ENCODE data around the gene TRIP13.

TRIP13 gene

DNA sequence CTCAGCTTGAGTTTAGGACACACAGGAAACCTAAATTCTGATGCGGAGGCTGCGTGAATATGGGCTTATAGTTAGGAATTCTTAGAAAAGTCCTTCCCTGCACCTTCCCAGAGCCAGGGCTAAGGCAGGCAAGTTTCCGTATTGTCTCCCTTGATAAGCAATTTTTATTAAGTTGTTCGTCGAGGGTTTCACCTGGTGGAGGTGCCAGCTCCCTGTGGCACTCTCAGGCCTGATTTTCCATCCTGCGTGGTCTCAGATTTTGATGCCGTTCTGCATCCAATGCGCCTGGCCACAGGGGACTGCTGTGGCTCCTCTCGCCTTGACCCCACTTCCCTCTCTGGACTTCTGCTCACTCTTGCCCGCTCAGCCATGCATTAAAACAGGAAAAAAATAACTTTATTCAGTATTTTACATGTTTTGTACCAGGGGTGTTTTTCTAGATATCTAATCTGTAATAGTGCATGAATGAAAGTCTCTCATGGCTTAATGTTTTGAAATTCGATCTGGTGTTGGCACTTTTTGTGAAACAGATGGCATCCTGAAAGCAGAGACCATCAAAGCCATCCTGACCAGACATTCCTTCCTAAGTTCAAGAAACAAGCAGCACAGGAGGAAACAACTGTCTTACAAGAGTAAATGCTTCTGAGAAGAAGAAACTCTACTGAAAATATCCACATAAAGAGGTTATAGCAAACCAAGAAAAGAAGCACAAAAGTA lies 50.7 kb downstream of the TRIP13 start:
- no peak for TF ChIP-seq POLR2AphosphoS5 (IDR thresholded peaks at IDR 0.05; ENCODE audit: low read depth, low read length)
- no peak for TF ChIP-seq POLR2A (IDR thresholded peaks at IDR 0.05; ENCODE audit: low read depth, low read length)
- TF ChIP-seq TAF1 (IDR thresholded peaks at IDR 0.05; ENCODE audit: borderline replicate concordance, low read depth, low read length), result no peak
- DNase-seq (ENCODE audit: insufficient read length) (no peak), FAIRE-seq (no peak)

- TF ChIP-seq POLR2AphosphoS5 (IDR thresholded peaks at IDR 0.05; ENCODE audit: low read depth, low read length) (no peak), TAF1 (IDR thresholded peaks at IDR 0.05; ENCODE audit: borderline replicate concordance, low read depth, low read length) (no peak), POLR2A (IDR thresholded peaks at IDR 0.05; ENCODE audit: low read depth, low read length) (no peak)
- FAIRE-seq (no peak), DNase-seq (ENCODE audit: insufficient read length) (no peak)
Observed at GRCh38 chr5:943918-944620, 51.4 kb downstream of the TRIP13 start.

DNA sequence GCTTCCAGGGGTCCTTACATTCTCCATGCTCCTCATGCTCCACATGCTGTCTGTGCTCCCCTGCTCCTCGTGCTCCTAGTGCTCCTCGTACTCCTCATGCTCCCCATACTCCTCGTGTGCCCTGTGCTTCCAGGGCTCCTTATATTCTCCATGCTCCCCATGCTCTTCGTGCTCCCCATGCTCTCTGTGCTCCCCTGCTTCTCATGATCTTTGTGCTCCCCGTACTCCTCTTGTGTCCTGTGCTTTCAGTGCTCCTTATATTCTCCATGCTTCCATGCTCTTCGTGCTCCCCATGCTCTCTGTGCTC lies 51.9 kb downstream of the TRIP13 start:
- TF ChIP-seq TAF1 (IDR thresholded peaks at IDR 0.05; ENCODE audit: borderline replicate concordance, low read depth, low read length), result no peak
- FAIRE-seq, result no peak
- no peak for DNase-seq (ENCODE audit: insufficient read length)

DNA sequence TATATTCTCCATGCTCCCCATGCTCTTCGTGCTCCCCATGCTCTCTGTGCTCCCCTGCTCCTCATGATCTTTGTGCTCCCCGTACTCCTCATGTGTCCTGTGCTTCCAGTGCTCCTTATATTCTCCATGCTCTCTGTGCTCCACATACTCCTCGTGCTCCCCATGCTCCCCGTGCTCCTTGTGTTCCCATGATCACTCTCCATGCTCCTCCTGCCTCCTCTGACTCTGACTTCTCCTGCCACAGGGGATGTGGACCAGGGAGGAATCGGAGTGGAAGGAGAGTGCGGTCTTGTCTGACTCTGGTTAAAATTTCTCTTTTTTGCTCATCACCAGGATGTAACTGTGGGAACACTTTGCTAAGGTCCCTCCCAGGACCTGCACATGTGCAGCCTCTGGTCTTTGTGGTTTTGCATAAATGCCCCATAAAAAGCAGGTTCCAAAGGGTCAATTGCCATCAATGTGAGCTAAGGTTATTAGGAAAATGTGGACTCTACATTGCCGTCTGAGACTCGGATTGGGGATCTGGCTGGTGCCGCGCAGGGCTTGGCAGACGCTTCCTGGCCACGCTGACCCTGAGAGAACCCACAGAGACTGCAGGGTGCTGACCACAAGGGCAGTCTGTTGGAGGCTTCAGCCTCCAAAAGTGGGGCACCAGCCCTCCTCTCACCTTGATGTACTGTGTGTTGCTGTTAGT lies 52.5 kb downstream of the TRIP13 start:
- DNase-seq (ENCODE audit: insufficient read length), result no peak
- TF ChIP-seq POLR2AphosphoS5 (IDR thresholded peaks at IDR 0.05; ENCODE audit: low read depth, low read length), result no peak
- no peak for TF ChIP-seq POLR2A (IDR thresholded peaks at IDR 0.05; ENCODE audit: low read depth, low read length)
- no peak for TF ChIP-seq TAF1 (IDR thresholded peaks at IDR 0.05; ENCODE audit: borderline replicate concordance, low read depth, low read length)
- FAIRE-seq, result no peak

DNA sequence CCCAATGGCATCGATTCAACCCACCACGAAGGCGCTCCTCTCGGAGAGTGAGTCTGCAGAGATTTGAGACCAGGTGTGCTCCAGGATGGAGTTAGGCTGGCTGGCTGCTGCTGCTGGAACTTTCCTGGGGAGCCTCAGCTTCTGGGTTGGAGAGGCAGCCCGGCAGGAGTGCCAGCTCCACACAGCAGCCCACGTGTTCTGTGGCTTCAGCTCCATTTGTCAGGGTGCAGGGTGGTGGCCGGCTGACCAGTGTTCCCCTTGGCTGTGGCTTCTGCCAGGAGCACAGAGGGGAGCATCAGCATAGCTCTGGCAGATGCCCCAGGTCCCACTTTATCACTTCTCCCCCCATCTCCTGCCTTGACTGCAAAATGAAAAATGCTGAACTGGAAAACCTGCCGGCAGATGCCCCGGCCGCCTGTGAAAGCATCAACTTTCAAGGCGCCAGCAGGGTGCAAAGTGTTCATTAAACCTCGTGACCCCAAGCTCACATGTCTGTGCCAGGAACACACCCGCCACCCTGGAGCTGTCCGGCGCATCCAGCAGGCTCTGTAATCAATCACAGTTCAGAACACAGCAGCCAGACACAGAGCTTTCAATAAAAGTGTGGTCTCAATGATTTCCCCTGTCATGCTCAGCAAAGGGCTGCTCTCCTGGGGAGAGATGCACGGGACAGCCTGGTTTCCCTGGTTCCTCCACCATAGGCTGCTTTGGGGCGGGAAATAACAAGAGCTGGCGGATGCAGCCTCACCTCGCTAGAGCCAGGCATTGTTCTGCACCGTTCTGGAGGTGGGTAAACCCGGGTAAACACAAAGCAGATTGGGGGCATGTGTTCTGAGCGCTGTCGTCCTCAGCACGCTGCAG lies 53.2 kb downstream of the TRIP13 start:
- TF ChIP-seq POLR2A (IDR thresholded peaks at IDR 0.05; ENCODE audit: low read depth, low read length), result no peak
- no peak for TF ChIP-seq POLR2AphosphoS5 (IDR thresholded peaks at IDR 0.05; ENCODE audit: low read depth, low read length)
- no peak for TF ChIP-seq TAF1 (IDR thresholded peaks at IDR 0.05; ENCODE audit: borderline replicate concordance, low read depth, low read length)
- no peak for FAIRE-seq
- DNase-seq (ENCODE audit: insufficient read length), result no peak

- no peak for DNase-seq (ENCODE audit: insufficient read length)
- TF ChIP-seq TAF1 (IDR thresholded peaks at IDR 0.05; ENCODE audit: borderline replicate concordance, low read depth, low read length) (no peak), POLR2AphosphoS5 (IDR thresholded peaks at IDR 0.05; ENCODE audit: low read depth, low read length) (no peak), POLR2A (IDR thresholded peaks at IDR 0.05; ENCODE audit: low read depth, low read length) (no peak)
- FAIRE-seq, result no peak
Observed at GRCh38 chr5:946720-947625, 54.3 kb downstream of the TRIP13 start.

DNA sequence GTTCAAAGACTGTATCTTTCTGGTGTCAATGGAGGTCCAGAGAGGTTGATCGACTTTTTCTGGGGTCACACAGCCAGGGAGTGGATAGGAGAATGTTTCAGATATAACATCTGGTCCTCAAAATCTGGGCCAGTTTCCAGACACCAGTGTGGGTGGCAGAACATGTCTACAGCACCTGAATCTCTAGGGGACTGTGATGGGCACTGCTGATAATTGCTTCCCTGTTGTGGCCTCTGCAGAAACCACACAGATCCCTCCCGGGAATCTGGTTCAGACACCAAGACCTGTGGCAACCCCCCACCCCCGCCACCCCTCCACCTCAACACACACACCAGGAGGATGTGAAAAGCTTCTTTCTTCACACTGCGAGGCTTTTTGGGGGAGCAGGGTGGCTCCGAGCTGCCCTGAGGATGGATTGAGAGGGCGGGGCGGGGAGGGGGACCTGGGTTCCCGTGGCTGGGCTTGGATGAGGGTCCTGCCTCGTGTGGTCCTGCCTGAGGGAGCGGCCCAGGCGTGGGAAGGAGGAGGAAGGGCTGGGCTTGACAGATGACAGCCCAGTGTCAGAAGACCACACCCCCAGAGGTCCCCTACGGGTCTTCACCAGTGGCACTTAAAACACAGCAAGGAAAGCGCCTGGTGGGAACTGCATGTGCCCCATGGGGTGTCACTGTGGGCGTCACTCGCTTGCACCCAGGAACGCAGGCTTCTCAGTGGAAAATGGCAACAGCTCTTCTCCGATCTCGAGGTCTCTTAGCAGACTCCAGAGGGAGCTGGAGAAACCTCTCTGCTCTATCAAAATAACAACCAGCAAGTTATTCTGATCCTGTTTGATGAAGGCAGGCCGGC lies 55.2 kb downstream of the TRIP13 start:
- no peak for DNase-seq (ENCODE audit: insufficient read length)

DNA sequence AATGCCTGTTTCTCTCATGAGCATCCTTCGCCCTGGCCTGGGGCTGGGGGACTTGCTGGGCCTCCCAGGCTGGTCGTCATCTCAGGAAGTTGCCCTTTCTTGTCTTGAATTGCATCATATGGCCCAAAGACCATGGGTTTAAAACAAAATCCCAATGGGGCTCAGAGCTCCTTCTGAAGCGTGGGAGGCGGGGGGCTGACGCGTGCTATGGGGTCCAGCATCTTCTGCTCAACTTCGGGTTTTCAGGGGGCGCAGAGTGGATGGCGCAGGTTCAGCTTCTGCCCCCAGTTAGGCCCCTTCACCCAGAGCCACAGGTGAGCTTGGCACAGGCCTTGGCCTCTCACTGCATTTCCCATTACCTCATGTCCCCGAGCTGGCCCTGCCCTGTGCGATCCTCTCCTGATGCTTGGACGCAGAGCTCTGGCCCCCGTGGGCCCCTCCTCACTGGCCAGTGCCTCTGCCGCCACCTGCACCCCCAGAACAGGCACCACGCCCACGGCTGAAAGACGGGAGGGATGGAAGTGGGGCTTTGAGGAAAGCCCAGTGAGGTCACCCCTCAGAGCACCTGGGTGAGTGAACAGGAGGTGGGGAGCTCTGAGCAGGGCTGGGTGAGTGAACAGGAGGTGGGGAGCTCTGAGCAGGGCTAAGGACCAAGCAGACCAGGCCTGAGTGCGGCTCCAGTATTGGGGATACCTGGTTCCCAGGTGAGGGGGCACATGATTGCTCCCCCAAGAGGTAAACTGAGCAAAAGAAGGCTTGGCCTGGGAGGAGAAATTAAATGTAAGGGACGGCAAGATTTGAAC lies 56.0 kb downstream of the TRIP13 start:
- DNase-seq (ENCODE audit: insufficient read length) (no peak), FAIRE-seq (no peak)
- TF ChIP-seq TAF1 (IDR thresholded peaks at IDR 0.05; ENCODE audit: borderline replicate concordance, low read depth, low read length), result no peak
- no peak for TF ChIP-seq POLR2A (IDR thresholded peaks at IDR 0.05; ENCODE audit: low read depth, low read length)
- TF ChIP-seq POLR2AphosphoS5 (IDR thresholded peaks at IDR 0.05; ENCODE audit: low read depth, low read length), result no peak

More for the DNA sequence above, 55.2 kb downstream of the TRIP13 start:
- TF ChIP-seq POLR2A (IDR thresholded peaks at IDR 0.05; ENCODE audit: low read depth, low read length) (no peak), POLR2AphosphoS5 (IDR thresholded peaks at IDR 0.05; ENCODE audit: low read depth, low read length) (no peak), TAF1 (IDR thresholded peaks at IDR 0.05; ENCODE audit: borderline replicate concordance, low read depth, low read length) (no peak)
- no peak for FAIRE-seq

DNA sequence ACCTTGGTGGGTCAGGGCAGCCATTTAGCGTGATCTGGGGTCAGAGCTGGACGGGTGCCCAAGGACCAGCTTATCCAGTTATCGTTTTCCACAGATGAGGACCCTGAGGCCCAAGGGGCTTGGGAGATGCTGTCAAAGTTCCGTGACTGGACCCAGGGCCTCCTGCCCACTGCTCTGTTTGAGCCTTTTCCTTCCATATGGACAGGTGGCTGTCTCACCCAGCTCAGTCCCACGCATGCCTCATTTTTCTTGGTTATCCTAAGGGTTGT lies 56.5 kb downstream of the TRIP13 start:
- DNase-seq (ENCODE audit: insufficient read length), result no peak
- TF ChIP-seq TAF1 (IDR thresholded peaks at IDR 0.05; ENCODE audit: borderline replicate concordance, low read depth, low read length) (no peak), POLR2A (IDR thresholded peaks at IDR 0.05; ENCODE audit: low read depth, low read length) (no peak), POLR2AphosphoS5 (IDR thresholded peaks at IDR 0.05; ENCODE audit: low read depth, low read length) (no peak)
- no peak for FAIRE-seq
